Panc1 (cell line): ENCODE results near the gene FAM50A. TPM values are rescaled to one million over a fixed set of nuclear protein-coding genes. Genes with fewer than 3 reads are reported as not detected.
A peak's percentile ranks its signal among the peaks of the same experiment; 100 is the strongest.
"Not testable (repeated sequence)": the region's sequence is repeated elsewhere in the genome, so short reads cannot be mapped to it uniquely, and the experiment has no call there.

Experiments used
- ATAC-seq: fragments of 200-7000 bp; cut with Tn5 transposase; 2 replicates; pipeline ENCODE4 v1.9.1; 2020; ENCODE audit warnings: mild to moderate bottlenecking, moderate library complexity
- BruUV-seq: library from RNA; stranded (reverse); fragments of 400-500 nt; replicated peaks from 2 replicates; lab custom pipeline; 2021; lab: Mats Ljungman, UMichigan
- CTCF ChIA-PET: fragments of 300-600 bp; sonication (Branson Sonifier 250); formaldehyde crosslinking; loops from one replicate; lab custom pipeline; 2022; ENCODE audit warnings: antibody characterized with exemption; lab: Charles Lee
- POLR2A ChIA-PET: fragments of 300-600 bp; sonication (Branson Sonifier 250); formaldehyde crosslinking; loops from one replicate; lab custom pipeline; 2022; ENCODE audit warnings: antibody characterized with exemption; lab: Charles Lee
- DNase-seq: peaks from one replicate; pipeline ENCODE4 v3.0.0-alpha.2; 2010; ENCODE audit warnings: low read depth, low spot score
- H3K27ac ChIP-seq: 2 replicates; pipeline ENCODE4 v1.5.1; 2011; ENCODE audit warnings: mild to moderate bottlenecking, low read length, inconsistent platforms
- H3K27me3 ChIP-seq: fragments of 200-500 bp; sonication (Bioruptor generic); 2 replicates; pipeline ENCODE4 v1.6.0; 2014; ENCODE audit warnings: low read length, inconsistent platforms; ENCODE audit not compliant: control insufficient read depth, insufficient read depth
- H3K36me3 ChIP-seq: fragments of 200-500 bp; sonication (Bioruptor generic); 2 replicates; pipeline ENCODE4 v1.5.1; 2014; ENCODE audit warnings: inconsistent platforms, mild to moderate bottlenecking, low read length, moderate library complexity; ENCODE audit not compliant: control insufficient read depth, insufficient read depth
- H3K4me1 ChIP-seq: 2 replicates; pipeline ENCODE4 v1.5.1; 2011; ENCODE audit warnings: inconsistent platforms, mild to moderate bottlenecking, low read length, moderate library complexity; ENCODE audit not compliant: control insufficient read depth, insufficient read depth
- H3K4me3 ChIP-seq, 2 experiments: 2 replicates each; pipeline ENCODE4 v1.5.1; 2011 to 2012; ENCODE audit warnings: low read depth in 2 of 2, low read length in 2 of 2, mild to moderate bottlenecking in 2 of 2, inconsistent platforms in 1 of 2, moderate library complexity in 1 of 2
- H3K9me3 ChIP-seq: fragments of 200-500 bp; sonication (Bioruptor generic); 2 replicates; pipeline ENCODE4 v1.5.1; 2014; ENCODE audit warnings: low read depth, mild to moderate bottlenecking, inconsistent platforms, low read length, moderate library complexity; ENCODE audit not compliant: control insufficient read depth, insufficient read depth
- CTCF ChIP-seq: fragments of 450-650 bp; IDR thresholded peaks from 2 replicates; pipeline ENCODE4 v1.5.1; 2017; ENCODE audit warnings: mild to moderate bottlenecking
- POLR2AphosphoS5 ChIP-seq: IDR thresholded peaks from 2 replicates; pipeline ENCODE4 v1.6.1; 2012; ENCODE audit warnings: mild to moderate bottlenecking, low read depth, low read length, moderate library complexity
- REST ChIP-seq, 2 experiments: IDR thresholded peaks; 2 replicates each; pipeline ENCODE4 v1.6.1; 2011 to 2012; ENCODE audit warnings: low read depth in 2 of 2, control low read depth in 1 of 2, low read length in 1 of 2, mild to moderate bottlenecking in 1 of 2, moderate library complexity in 1 of 2; ENCODE audit not compliant: insufficient read depth in 1 of 2
- SIN3A ChIP-seq: IDR thresholded peaks from 2 replicates; pipeline ENCODE4 v1.6.1; 2012; ENCODE audit warnings: low read depth, mild to moderate bottlenecking, low read length, moderate library complexity, borderline replicate concordance; ENCODE audit not compliant: insufficient read depth
- TCF7L2 ChIP-seq: IDR thresholded peaks from 2 replicates; pipeline ENCODE4 v1.6.1; 2011; ENCODE audit warnings: mild to moderate bottlenecking, low read depth, low read length, inconsistent platforms
- in situ Hi-C: cut with HindIII; loops from 2 replicates; pipeline ENCODE4 v1.10.0; 2016; ENCODE audit warnings: low sequenced_read_pairs, low pct_unique_long_range_greater_than_20kb
- intact Hi-C: fragments of 100-400 bp; cut with micrococcal nuclease; formaldehyde crosslinking; loops from one replicate; pipeline ENCODE4 v1.10.0; 2022; ENCODE audit not compliant: unreplicated experiment
- total RNA-seq: library from RNA; stranded (reverse); gene quantifications from one replicate; pipeline ENCODE4 v1.2.1, GENCODE V29; 2021; ENCODE audit not compliant: unreplicated experiment

The FAM50A gene
- total RNA-seq, 1 experiment from 2014 or later: 225 TPM

GRCh38 chrX:154400369-154400817, 43.5 kb upstream of the FAM50A start:
- Histone ChIP-seq H3K4me1 (peaks cover 29% of the 10 kb centered on the region), H3K27ac (peak overlapping the region; percentile 99; the same call in 1 of the 2 replicates), H3K4me3 (peak overlapping the region; percentile 82 to 99)
- H3K36me3 ChIP-seq, BruUV-seq, in situ Hi-C loops, ATAC-seq, POLR2A ChIA-PET, H3K9me3 ChIP-seq, DNase-seq, intact Hi-C loops, H3K27me3 ChIP-seq: not testable (repeated sequence)
- CTCF ChIA-PET: interaction anchor here (0.5 kb wide), 1 partner anchor 100 kb away, joined by 5 read pairs; no protein-coding TSS in a partner anchor

- CTCF ChIA-PET: no interaction called here
- ATAC-seq: peak; percentile 4
Observed at GRCh38 chrX:154401045-154401799, 42.7 kb upstream of the FAM50A start.

More at GRCh38 chrX:154401045-154401799, 42.7 kb upstream of the FAM50A start:
- no peaks in the 10 kb centered on the region for H3K9me3 ChIP-seq
- peak overlapping the region; percentile 64 for H3K27ac ChIP-seq
- intact Hi-C loops: no loop called here
- POLR2A ChIA-PET: interaction anchor here (0.5 kb wide), 1 partner anchor 74 kb away, joined by 4 read pairs; no protein-coding TSS in a partner anchor
- peaks cover 29% of the 10 kb centered on the region for H3K4me1 ChIP-seq
- BruUV-seq: no TSS peak
- in situ Hi-C loops: no loop called here
- DNase-seq: no peak
- no peaks in the 10 kb centered on the region for H3K27me3 ChIP-seq
- peaks cover 10% of the 10 kb centered on the region for H3K36me3 ChIP-seq
- H3K4me3 ChIP-seq: no peak overlapping the region
- TF ChIP-seq TCF7L2: no peak
- TF ChIP-seq POLR2AphosphoS5: peak; percentile 99
- TF ChIP-seq REST (IDR thresholded peaks at IDR 0.05; ENCODE audit: insufficient read depth in 1 of 2, low read depth in 2 of 2, low read length in 1 of 2): no peak
- TF ChIP-seq SIN3A: peak; percentile 53; the same call in 1 of the 2 replicates
- no peak for TF ChIP-seq CTCF
